BLaER1 (cell line): ENCODE data around the gene CD58.
"Not testable (repeated sequence)": the region's sequence is repeated elsewhere in the genome, so short reads cannot be mapped to it uniquely, and the experiment has no call there.

Source experiments
- H3K27ac ChIP-seq: shearing (Covaris generic); formaldehyde crosslinking; 2 replicates; pipeline ENCODE4 v1.8.1; 2022
- H3K27me3 ChIP-seq: shearing (Covaris generic); formaldehyde crosslinking; 2 replicates; pipeline ENCODE4 v1.8.1; 2022
- H3K36me3 ChIP-seq: shearing (Covaris generic); formaldehyde crosslinking; 2 replicates; pipeline ENCODE4 v1.8.1; 2022
- H3K4me1 ChIP-seq: shearing (Covaris generic); formaldehyde crosslinking; 2 replicates; pipeline ENCODE4 v1.8.1; 2022
- H3K4me2 ChIP-seq: shearing (Covaris generic); formaldehyde crosslinking; 2 replicates; pipeline ENCODE4 v1.8.1; 2022
- H3K4me3 ChIP-seq: shearing (Covaris generic); formaldehyde crosslinking; 2 replicates; pipeline ENCODE4 v1.8.1; 2022
- H3K9ac ChIP-seq: shearing (Covaris generic); formaldehyde crosslinking; 2 replicates; pipeline ENCODE4 v1.8.1; 2022
- H3K9me3 ChIP-seq: shearing (Covaris generic); formaldehyde crosslinking; 2 replicates; pipeline ENCODE4 v1.8.1; 2022
- H4K20me1 ChIP-seq: shearing (Covaris generic); formaldehyde crosslinking; 2 replicates; pipeline ENCODE4 v1.8.1; 2022
- Cebpa-rat ChIP-seq: shearing (Covaris generic); IDR thresholded peaks from 2 replicates; pipeline ENCODE4 v1.8.1; 2022

Gene CD58

DNA sequence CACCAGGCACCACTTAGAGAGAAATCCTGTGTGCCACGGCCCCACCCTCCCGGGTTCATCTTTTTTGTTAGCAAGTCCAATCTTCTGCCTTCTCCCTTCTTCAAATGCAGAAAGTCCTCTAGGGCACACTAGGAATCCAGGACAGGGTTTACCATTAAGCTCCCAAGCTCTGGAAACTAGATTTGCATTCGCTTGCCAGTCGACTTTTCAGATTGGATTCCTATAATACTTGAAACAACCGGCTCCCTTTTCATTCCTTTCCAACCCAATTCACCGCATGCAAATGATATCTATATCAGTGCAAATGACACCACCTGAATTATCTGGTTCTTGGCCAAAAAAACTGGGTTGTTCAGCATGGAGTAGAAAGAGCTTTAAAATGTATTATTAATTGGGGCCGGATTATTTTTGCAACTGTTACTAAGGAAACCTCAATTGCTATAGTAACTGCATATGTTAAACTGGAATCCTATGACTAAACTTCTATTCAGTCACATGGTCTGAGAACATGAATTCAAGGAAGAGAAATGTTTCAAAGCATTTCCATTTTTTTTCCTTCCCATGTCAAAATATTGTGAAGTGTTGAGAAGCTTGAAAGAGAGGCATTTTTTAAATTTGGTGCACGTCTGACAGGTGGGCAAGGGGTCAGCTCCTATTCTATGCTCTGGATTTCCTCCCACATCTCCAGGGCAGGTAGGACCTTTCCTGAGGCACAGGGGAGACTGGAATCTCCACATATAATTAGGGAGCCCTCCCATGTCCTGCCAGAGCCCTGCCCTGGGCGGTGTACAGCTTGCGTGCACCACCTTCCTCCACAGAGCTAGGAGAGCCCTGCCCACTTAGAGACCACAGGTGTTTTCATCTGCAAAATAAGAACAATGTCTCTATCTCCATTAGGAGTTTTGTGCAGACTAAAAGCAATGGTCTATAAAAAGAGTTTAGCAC lies 20.5 kb upstream of the CD58 start:
- H3K4me1 ChIP-seq, H3K27me3 ChIP-seq: not testable (repeated sequence)

DNA sequence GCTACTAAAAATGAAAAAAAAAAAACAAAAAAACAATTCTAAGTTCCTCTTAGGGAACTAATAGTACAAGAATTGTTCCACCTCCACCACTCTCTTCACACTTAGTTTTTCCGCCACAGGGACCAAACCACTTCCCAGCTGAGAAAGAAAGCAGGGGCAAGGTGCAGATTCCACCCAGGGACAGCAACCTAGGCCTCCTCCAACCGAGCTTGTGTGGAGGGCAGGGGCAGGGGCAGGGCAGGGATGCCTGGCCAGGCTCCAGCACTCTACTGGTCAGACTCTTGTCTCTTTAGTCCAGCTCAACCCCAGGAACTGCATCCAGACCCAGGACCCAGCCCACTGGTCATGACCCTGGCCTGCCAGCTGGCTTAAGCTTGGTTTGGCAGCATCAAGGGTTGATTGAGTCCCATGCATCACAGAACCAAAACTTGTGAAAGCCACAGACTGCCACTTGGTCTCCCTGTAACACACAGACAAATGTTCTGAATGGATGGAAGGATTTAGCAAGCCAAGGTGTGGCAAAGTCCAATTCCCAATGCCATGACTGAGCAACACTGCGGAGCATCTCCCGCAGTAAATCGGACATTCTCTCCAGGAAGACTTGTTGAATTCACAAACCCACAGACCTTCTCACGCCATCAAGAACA lies 19.7 kb upstream of the CD58 start:
- H3K4me2 ChIP-seq, H3K4me1 ChIP-seq, H3K27me3 ChIP-seq, H4K20me1 ChIP-seq, H3K9ac ChIP-seq, H3K9me3 ChIP-seq, H3K4me3 ChIP-seq, H3K27ac ChIP-seq: not testable (repeated sequence)
- peaks cover 35% of the 10 kb centered on the region; the same call in 1 of the 2 replicates for H3K36me3 ChIP-seq

More for the DNA sequence above, 20.5 kb upstream of the CD58 start:
- not testable (repeated sequence) for H3K27ac ChIP-seq, H3K4me3 ChIP-seq, H3K9ac ChIP-seq, H3K4me2 ChIP-seq, H4K20me1 ChIP-seq, H3K9me3 ChIP-seq
- H3K36me3 ChIP-seq: peaks cover 34% of the 10 kb centered on the region; the same call in 1 of the 2 replicates

DNA sequence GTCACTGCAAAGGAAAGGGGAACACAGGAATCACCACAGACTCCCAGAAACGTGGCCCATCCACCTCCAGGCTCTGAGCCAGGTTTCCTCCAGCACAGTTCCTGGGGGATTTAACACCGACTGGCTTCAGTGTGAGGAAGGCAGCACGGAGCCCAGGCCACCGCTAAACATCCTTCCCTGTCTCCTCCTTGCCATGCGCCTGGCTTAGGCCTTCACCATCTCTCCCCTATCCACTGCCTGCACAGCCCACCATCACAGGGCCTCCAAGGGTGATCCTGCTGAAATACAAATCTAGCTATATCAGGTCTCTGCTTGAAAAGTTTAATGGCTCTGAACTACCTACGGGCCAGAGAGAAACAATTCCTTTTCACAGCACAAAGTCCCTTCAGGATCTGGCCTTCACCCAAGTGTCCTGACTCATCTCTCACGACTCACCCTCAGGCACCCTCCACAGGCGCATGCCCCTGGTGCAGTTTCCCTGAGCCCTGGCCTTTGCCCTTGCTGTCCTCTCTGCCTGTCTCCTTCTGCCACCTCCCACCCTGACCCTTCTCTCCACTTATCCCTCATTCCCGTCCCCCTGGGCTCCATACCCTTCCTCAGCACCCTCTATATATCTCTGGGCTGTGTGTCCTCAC lies 18.4 kb upstream of the CD58 start:
- H4K20me1 ChIP-seq, H3K27ac ChIP-seq, H3K4me3 ChIP-seq, H3K27me3 ChIP-seq, H3K9ac ChIP-seq, H3K9me3 ChIP-seq, H3K4me2 ChIP-seq, H3K4me1 ChIP-seq: not testable (repeated sequence)
- peaks cover 47% of the 10 kb centered on the region for H3K36me3 ChIP-seq

DNA sequence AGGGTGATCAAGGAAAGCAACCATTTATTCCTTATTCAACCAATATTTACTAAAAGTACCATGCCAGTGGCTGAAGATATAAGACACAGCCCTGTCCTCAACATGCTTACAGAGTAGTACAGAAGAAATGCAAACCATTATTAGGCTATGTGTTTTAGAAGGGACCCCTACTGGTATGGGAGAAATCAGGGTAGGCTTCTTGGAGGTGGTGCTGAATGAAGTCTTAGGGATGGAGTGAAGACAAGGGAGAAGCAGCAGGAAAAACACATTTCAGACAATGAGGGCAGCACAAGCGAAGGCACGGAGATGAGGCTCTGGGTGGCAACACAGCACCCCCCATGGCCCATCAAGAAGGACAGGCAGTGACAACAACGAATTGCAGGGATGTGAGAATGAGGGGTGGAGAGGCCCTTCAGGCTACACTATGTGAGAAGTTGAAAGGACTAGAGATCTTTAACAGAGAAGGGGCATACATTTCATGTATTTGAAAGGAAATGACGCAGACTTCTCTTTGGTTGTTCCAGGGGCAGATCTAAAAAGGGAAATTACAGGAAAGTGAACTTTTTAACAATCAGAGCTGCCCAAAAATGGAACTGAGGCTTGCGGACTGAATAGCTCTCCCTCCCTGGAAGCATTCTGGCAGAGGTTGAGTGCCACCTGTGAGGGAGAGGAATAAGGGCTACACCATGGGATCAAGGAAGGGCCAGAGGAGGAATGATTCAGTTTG lies 16.8 kb upstream of the CD58 start:
- Histone ChIP-seq H3K9ac (no peak overlapping the region), H3K4me1 (peaks cover 5% of the 10 kb centered on the region), H3K27ac (no peak overlapping the region), H3K36me3 (peaks cover 57% of the 10 kb centered on the region), H3K4me3 (no peak overlapping the region), H3K9me3 (no peaks in the 10 kb centered on the region), H3K4me2 (no peak overlapping the region), H3K27me3 (no peaks in the 10 kb centered on the region), H4K20me1 (no peaks in the 10 kb centered on the region)
- TF ChIP-seq Cebpa-rat: no peak

DNA sequence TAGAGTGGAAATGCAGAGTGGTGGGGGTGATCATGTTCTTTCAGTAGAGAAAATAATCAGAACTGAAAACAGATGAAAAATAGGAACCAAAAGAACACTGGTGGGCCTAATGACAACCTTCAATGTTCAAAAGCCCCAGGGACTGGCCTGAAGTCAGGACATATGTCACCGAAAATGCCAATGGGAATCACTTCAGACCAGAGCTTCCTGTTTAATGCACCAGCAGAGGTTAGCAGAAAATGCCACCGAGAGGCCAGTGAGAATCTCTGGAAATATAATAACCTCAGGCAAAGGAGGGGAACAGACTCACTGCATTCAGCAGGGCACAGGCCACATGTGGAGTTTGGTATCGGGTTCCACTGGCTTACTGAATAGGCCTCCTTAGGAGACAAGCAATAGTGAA lies 15.9 kb upstream of the CD58 start:
- Histone ChIP-seq H3K27me3 (no peaks in the 10 kb centered on the region), H3K4me2 (no peak overlapping the region), H3K9ac (no peak overlapping the region), H3K27ac (no peak overlapping the region), H3K9me3 (no peaks in the 10 kb centered on the region), H3K4me1 (peaks cover 5% of the 10 kb centered on the region), H4K20me1 (no peaks in the 10 kb centered on the region), H3K4me3 (no peak overlapping the region), H3K36me3 (peaks cover 56% of the 10 kb centered on the region)
- no peak for TF ChIP-seq Cebpa-rat

DNA sequence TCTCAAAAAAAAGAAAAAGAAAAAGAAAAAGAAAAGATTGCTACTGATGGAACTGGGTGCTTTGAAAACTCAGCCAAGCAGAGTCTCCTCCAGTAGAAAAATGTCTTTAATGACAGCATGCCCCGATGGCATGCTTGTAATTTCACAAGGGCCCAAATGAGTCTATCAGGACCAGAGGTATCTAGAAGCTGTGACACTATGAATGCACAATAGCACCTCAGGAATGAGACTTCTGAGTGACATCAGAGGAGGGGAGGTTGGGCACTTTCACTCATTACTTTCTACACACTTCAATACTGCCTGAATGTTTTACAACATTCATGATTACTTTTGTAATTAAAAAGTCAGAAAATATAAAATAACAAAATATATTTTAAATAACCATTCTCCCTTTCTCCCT lies 15.1 kb upstream of the CD58 start:
- Histone ChIP-seq H3K36me3 (peaks cover 60% of the 10 kb centered on the region), H3K9ac (no peak overlapping the region), H3K27ac (no peak overlapping the region), H3K4me3 (no peak overlapping the region), H3K27me3 (no peaks in the 10 kb centered on the region), H3K4me2 (no peak overlapping the region), H3K9me3 (no peaks in the 10 kb centered on the region), H3K4me1 (peaks cover 5% of the 10 kb centered on the region), H4K20me1 (no peaks in the 10 kb centered on the region)
- TF ChIP-seq Cebpa-rat: no peak

DNA sequence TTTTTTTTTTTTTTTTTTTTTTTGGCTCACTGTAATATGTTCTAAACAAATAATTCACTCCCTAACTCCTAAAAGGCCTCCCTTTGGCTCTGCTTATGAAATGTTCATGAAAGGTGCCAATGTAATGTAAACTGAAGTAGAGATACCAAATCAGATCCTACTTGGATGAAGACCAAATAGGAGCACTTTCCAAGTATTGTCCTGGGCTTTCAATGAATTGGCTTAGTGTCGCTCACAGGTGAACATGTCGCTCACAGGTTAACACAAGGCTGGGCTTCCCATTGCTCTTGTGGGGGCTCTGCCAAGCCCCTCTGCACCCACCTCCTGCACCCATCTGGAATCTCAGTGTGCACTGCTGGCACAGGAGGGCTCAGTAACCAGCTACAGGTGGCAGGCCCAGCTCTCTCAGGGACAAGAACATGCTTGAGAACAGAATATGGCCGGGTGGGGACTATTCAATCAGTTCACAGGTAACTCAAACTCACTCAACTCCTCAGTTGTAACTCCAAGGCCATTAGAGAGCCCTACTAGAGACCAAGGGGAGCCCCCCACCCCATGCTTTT lies 10.6 kb upstream of the CD58 start:
- H3K4me1 ChIP-seq: no peaks in the 10 kb centered on the region
- H3K9me3 ChIP-seq: no peaks in the 10 kb centered on the region
- no peak overlapping the region for H3K27ac ChIP-seq
- H3K27me3 ChIP-seq: no peaks in the 10 kb centered on the region
- no peaks in the 10 kb centered on the region for H4K20me1 ChIP-seq
- peaks cover 81% of the 10 kb centered on the region for H3K36me3 ChIP-seq
- no peak overlapping the region for H3K4me3 ChIP-seq
- H3K4me2 ChIP-seq: no peak overlapping the region
- no peak for TF ChIP-seq Cebpa-rat
- no peak overlapping the region for H3K9ac ChIP-seq

DNA sequence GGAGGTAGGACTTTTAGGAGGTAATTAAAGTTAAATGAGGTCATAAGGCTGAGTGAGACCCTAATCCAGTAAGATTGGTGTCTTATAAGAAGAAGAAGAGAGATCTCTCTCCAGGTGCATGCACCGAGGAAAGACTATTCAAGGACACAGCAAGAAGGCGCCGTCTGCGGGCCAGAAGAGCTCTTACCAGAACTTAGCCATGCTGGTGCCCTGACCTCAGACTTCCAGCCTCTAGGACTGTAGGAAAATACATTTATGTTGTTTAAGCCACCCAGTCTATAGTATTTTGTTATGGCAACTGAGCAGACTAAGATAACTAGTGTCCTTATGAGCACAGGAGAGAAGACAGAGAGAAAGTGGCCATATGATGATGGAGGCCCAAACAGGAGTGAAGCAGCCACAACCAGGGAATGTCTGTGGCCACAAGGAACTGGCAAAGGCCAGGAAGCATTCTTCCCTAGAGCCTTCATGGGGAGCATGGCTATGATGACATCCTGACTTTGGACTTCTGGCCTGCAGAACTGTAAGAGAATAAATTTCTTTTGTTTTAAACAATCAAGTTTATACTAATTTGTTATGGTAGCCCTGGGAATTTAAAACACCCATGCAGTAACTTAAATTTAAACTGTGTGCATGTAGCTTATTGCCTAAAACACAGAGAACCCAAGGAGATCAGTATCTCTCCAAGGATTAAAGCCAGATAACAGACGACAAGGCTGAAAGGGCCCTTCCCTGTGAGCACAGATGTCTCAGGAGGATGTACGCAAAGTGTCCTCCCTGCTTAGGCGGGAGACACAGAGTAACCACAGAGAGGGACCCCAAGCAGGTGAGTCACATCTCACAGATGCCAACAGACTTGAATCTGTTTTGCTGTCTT lies 9.9 kb upstream of the CD58 start:
- TF ChIP-seq Cebpa-rat: no peak
- Histone ChIP-seq H3K27ac (no peak overlapping the region), H3K9me3 (no peaks in the 10 kb centered on the region), H3K9ac (no peak overlapping the region), H3K4me2 (no peak overlapping the region), H3K27me3 (no peaks in the 10 kb centered on the region), H3K4me1 (no peaks in the 10 kb centered on the region), H3K4me3 (no peak overlapping the region), H4K20me1 (no peaks in the 10 kb centered on the region), H3K36me3 (peaks cover 81% of the 10 kb centered on the region)
